Ammon's horn (tissue), 1 donor: ENCODE data around the gene TMEM54.
"Not testable (repeated sequence)": the region's sequence is repeated elsewhere in the genome, so short reads cannot be mapped to it uniquely, and the experiment has no call there.

Experiments
- DNase-seq: peaks from one replicate; pipeline ENCODE4 v3.0.0-alpha.2; 2016; ENCODE audit warnings: low spot score

Gene TMEM54

GRCh38 chr1:32919811-32920733 lies 18.9 kb upstream of the TMEM54 start:
- DNase-seq = no peak

- no peak for DNase-seq
These were observed 17.0 kb upstream of the TMEM54 start for GRCh38 chr1:32918179-32918578.

- DNase-seq = no peak
These were observed 16.3 kb upstream of the TMEM54 start for GRCh38 chr1:32917521-32917920.

- DNase-seq = no peak
These were observed 14.8 kb upstream of the TMEM54 start for GRCh38 chr1:32915766-32916706.

GRCh38 chr1:32910319-32910718 lies 9.1 kb upstream of the TMEM54 start:
- DNase-seq = no peak

- no peak for DNase-seq
These were observed 6.2 kb upstream of the TMEM54 start for GRCh38 chr1:32907435-32907834.

- no peak for DNase-seq
These were observed 5.5 kb upstream of the TMEM54 start for GRCh38 chr1:32906654-32907053.

GRCh38 chr1:32905588-32905987 lies 4.4 kb upstream of the TMEM54 start:
- not testable (repeated sequence) for DNase-seq

GRCh38 chr1:32904797-32905196 lies 3.6 kb upstream of the TMEM54 start:
- no peak for DNase-seq

GRCh38 chr1:32903991-32904785 lies 3.0 kb upstream of the TMEM54 start:
- no peak for DNase-seq

- no peak for DNase-seq
These were observed 1.3 kb upstream of the TMEM54 start for GRCh38 chr1:32902535-32902920.

- no peak for DNase-seq
These were observed 790 bp upstream of the TMEM54 start for GRCh38 chr1:32901823-32902534.

- DNase-seq = no peak
These were observed 726 bp downstream of the TMEM54 start for GRCh38 chr1:32900371-32900955.

GRCh38 chr1:32899586-32900296 lies 1.4 kb downstream of the TMEM54 start:
- DNase-seq = no peak

- DNase-seq = no peak
These were observed 2.2 kb downstream of the TMEM54 start for GRCh38 chr1:32898958-32899357.

GRCh38 chr1:32898056-32898455 lies 3.1 kb downstream of the TMEM54 start:
- DNase-seq = no peak

- DNase-seq = no peak
These were observed 3.8 kb downstream of the TMEM54 start for GRCh38 chr1:32897082-32898049.

GRCh38 chr1:32896451-32896850 lies 4.7 kb downstream of the TMEM54 start:
- no peak for DNase-seq
